ENCODE results near the gene ZIC2.
"Not testable (repeated sequence)": the region's sequence is repeated elsewhere in the genome, so short reads cannot be mapped to it uniquely, and the experiment has no call there.

The ZIC2 gene

GRCh38 chr13:100032642-100033041 lies 51.1 kb downstream of the ZIC2 start:
- DNase-seq = not testable (repeated sequence)

- DNase-seq = no peak
These were observed 54.4 kb downstream of the ZIC2 start for GRCh38 chr13:100035936-100036335.
